OCI-LY3 (cell line): ENCODE results near the gene CAP1.

Experiments
- H2AFZ ChIP-seq: fragments of 200-600, 300-600 bp; shearing (Covaris generic); 2 replicates; pipeline ENCODE4 v1.6.0; 2014; ENCODE audit warnings: antibody characterized with exemption, low read depth, low read length
- H3K27ac ChIP-seq: fragments of 200-600, 300-600 bp; sonication (generic); 2 replicates; pipeline ENCODE4 v1.5.1; 2014; ENCODE audit warnings: mild to moderate bottlenecking, low read length, moderate library complexity, mixed read lengths
- H3K27me3 ChIP-seq: fragments of 200-600, 300-600 bp; sonication (generic); 2 replicates; pipeline ENCODE4 v1.6.1; 2014; ENCODE audit warnings: low read depth, low read length, mixed read lengths
- H3K36me3 ChIP-seq: fragments of 200-600, 300-600 bp; sonication (generic); replicated peaks from 2 replicates; pipeline ENCODE3; 2014; ENCODE audit warnings: low read depth, low read length, mixed read lengths
- H3K4me1 ChIP-seq: fragments of 300-600, 200-600 bp; sonication (generic); 2 replicates; pipeline ENCODE4 v1.6.1; 2014; ENCODE audit warnings: low read length, mixed read lengths
- H3K4me2 ChIP-seq: fragments of 200-600, 300-600 bp; sonication (generic); 2 replicates; pipeline ENCODE4 v1.6.1; 2014; ENCODE audit warnings: low read length, mixed read lengths
- H3K4me3 ChIP-seq: fragments of 300-600, 200-600 bp; sonication (generic); 2 replicates; pipeline ENCODE4 v1.5.1; 2014; ENCODE audit warnings: antibody characterized with exemption, mild to moderate bottlenecking, low read length, moderate library complexity
- H3K79me2 ChIP-seq: fragments of 300-600, 200-600 bp; shearing (Covaris generic); 2 replicates; pipeline ENCODE4 v1.6.1; 2014; ENCODE audit warnings: mild to moderate bottlenecking, low read length, mixed read lengths
- H3K9ac ChIP-seq: fragments of 300-600, 200-600 bp; shearing (Covaris generic); 2 replicates; pipeline ENCODE4 v1.6.0; 2014; ENCODE audit warnings: mild to moderate bottlenecking, low read length, moderate library complexity
- H3K9me3 ChIP-seq: fragments of 200-600, 300-600 bp; shearing (Covaris generic); 2 replicates; pipeline ENCODE4 v1.6.1; 2014; ENCODE audit warnings: low read length, mixed read lengths; ENCODE audit not compliant: insufficient read depth
- H4K20me1 ChIP-seq: fragments of 200-600, 300-600 bp; sonication (generic); 2 replicates; pipeline ENCODE4 v1.6.1; 2016; ENCODE audit warnings: low read length, mixed read lengths; ENCODE audit not compliant: insufficient read depth
- EZH2phosphoT487 ChIP-seq: fragments of 200-600 bp; shearing (Covaris generic); IDR thresholded peaks from 2 replicates; pipeline ENCODE4 v1.6.1; 2018; ENCODE audit warnings: antibody characterized with exemption, mixed run types, low read depth
- TF ChIP-seq, protein P1 (sequence below): fragments of 200-600, 300-600 bp; sonication (generic); IDR thresholded peaks from 2 replicates; pipeline ENCODE4 v1.5.1; 2014; ENCODE audit warnings: antibody characterized with exemption, low read length, low read depth

Gene CAP1

DNA sequence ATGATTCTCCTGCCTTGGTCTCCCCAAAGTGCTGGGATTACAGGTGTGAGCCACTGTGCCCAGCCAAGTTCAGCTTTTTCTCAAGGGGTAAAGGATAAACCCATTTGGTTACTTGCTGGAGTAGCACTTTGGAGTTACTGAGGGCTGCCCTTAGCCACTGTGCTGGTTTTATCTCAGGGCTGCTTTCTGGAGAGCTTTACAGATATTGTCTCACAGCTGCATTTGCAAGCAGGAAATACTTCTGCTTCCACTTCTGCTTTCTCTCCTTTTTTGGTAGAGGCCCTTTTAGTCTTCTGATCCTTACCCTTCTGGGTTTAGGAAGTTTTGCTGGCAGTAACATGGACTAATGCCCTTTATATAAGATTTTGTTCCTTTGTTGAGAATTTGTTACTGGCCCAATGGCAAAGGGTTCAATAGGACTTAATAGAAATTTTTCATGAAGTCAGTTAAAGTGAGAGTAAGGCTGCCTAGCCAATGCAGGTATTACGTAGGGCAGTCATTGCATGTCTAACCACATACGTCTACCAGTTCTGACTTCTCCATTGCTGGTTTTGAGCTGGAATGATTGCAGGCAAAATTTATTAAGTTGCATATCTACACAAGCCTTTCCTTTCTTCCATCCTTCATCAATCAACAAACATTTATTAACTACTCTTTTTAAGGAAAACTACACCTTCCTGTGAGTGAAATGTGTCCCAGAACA, 24.4 kb downstream of the CAP1 start:
- Histone ChIP-seq H3K4me1 (peaks cover 22% of the 10 kb centered on the region), H3K79me2 (no peaks in the 10 kb centered on the region), H3K27me3 (no peaks in the 10 kb centered on the region), H3K9me3 (no peaks in the 10 kb centered on the region), H3K27ac (peak overlapping the region; percentile 91), H3K9ac (peak overlapping the region; percentile 50), H3K36me3 (peaks cover 53% of the 10 kb centered on the region), H3K4me2 (peak overlapping the region; percentile 63), H4K20me1 (no peaks in the 10 kb centered on the region), H3K4me3 (peak overlapping the region; percentile 33; the same call in 1 of the 2 replicates), H2AFZ (no peak overlapping the region)
- no peak for TF ChIP-seq EZH2phosphoT487
- TF ChIP-seq, protein P1, sequence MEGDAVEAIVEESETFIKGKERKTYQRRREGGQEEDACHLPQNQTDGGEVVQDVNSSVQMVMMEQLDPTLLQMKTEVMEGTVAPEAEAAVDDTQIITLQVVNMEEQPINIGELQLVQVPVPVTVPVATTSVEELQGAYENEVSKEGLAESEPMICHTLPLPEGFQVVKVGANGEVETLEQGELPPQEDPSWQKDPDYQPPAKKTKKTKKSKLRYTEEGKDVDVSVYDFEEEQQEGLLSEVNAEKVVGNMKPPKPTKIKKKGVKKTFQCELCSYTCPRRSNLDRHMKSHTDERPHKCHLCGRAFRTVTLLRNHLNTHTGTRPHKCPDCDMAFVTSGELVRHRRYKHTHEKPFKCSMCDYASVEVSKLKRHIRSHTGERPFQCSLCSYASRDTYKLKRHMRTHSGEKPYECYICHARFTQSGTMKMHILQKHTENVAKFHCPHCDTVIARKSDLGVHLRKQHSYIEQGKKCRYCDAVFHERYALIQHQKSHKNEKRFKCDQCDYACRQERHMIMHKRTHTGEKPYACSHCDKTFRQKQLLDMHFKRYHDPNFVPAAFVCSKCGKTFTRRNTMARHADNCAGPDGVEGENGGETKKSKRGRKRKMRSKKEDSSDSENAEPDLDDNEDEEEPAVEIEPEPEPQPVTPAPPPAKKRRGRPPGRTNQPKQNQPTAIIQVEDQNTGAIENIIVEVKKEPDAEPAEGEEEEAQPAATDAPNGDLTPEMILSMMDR: no peak

DNA sequence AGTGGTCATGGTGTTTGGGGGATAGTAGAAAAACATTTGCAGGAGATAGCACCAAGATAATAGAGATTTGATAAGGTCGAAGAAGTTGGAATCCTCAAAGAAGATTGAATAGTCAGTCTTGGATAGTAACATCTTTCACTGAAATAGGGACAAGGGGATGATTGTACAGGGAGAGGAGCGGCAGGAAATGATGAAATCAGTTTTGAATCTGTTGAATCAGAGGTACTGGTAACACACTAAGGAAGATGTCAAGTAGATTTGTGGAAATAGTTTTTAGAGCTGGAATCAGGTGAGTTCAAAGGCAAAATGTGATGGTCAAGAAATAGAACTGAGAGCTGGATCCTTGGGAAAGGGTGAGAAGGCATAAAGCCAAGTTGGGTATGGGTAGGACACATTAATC, 26.5 kb downstream of the CAP1 start:
- no peak overlapping the region for H3K4me3 ChIP-seq
- no peak overlapping the region for H3K4me2 ChIP-seq
- no peaks in the 10 kb centered on the region for H3K9me3 ChIP-seq
- H3K27me3 ChIP-seq: no peaks in the 10 kb centered on the region
- H3K79me2 ChIP-seq: no peaks in the 10 kb centered on the region
- H2AFZ ChIP-seq: no peak overlapping the region
- peaks cover 46% of the 10 kb centered on the region for H3K36me3 ChIP-seq
- no peak for TF ChIP-seq EZH2phosphoT487
- TF ChIP-seq, protein P1: no peak
- H3K27ac ChIP-seq: no peak overlapping the region
- peaks cover 22% of the 10 kb centered on the region for H3K4me1 ChIP-seq
- no peak overlapping the region for H3K9ac ChIP-seq
- H4K20me1 ChIP-seq: no peaks in the 10 kb centered on the region

DNA sequence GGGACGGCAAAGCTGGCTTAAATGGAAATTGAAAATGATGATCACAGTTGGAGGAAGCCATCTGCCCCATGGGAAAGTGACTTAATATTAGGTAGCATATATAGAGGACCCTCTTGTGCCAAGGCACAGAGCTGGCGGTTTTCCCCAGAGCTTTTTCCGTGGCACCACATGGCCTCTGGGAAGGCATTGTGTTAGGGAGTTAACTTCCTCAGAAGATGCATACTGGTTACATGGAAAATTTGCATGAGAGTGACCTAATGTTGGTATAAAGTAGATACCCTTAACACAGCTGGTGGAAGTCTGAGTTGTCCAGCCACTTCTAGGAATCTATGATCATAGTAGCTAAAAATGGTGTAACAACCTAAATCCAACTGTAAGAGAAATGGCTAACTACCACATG, 27.3 kb downstream of the CAP1 start:
- TF ChIP-seq EZH2phosphoT487: no peak
- TF ChIP-seq, protein P1: no peak
- Histone ChIP-seq H3K9ac (no peak overlapping the region), H3K4me1 (peaks cover 22% of the 10 kb centered on the region), H2AFZ (no peak overlapping the region), H3K4me3 (no peak overlapping the region), H3K36me3 (peaks cover 49% of the 10 kb centered on the region), H3K79me2 (no peaks in the 10 kb centered on the region), H3K27ac (no peak overlapping the region), H3K9me3 (no peaks in the 10 kb centered on the region), H4K20me1 (no peaks in the 10 kb centered on the region), H3K4me2 (no peak overlapping the region), H3K27me3 (no peaks in the 10 kb centered on the region)

DNA sequence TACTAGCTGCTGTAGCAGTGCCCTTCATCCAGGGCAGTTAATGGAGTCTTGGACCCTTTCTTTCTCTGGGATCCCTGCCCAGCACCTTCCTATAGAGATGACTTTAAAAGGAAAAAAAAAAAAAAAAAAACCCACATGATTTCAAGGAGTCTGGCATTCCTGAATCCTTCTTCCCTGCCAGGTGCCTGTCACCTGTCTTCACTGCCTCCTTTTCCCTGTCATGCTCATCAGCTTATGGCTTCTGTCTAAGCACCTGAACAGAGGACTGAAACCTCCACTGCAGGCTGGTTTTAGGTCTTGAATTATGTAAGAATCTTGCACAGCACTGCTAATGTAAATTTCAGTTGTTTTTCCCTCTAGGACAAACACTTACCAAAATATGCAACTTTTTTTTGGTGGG, 31.6 kb downstream of the CAP1 start:
- no peak overlapping the region for H2AFZ ChIP-seq
- H4K20me1 ChIP-seq: no peaks in the 10 kb centered on the region
- TF ChIP-seq EZH2phosphoT487: no peak
- TF ChIP-seq, protein P1: no peak
- no peak overlapping the region for H3K4me2 ChIP-seq
- H3K4me3 ChIP-seq: no peak overlapping the region
- H3K4me1 ChIP-seq: no peaks in the 10 kb centered on the region
- peaks cover 36% of the 10 kb centered on the region for H3K36me3 ChIP-seq
- no peak overlapping the region for H3K27ac ChIP-seq
- no peaks in the 10 kb centered on the region for H3K79me2 ChIP-seq
- H3K9ac ChIP-seq: no peak overlapping the region
- no peaks in the 10 kb centered on the region for H3K27me3 ChIP-seq
- H3K9me3 ChIP-seq: no peaks in the 10 kb centered on the region
